Limb (tissue), 2 donors: ENCODE data around the gene RSRC1.
"Not testable (repeated sequence)": the region's sequence is repeated elsewhere in the genome, so short reads cannot be mapped to it uniquely, and the experiment has no call there.

Source experiments
- DNase-seq, 2 donors: peaks; one replicate each; pipeline ENCODE4 v3.0.0-alpha.2; 2016; ENCODE audit errors: extremely low spot score in 2 of 2

Gene RSRC1

DNA sequence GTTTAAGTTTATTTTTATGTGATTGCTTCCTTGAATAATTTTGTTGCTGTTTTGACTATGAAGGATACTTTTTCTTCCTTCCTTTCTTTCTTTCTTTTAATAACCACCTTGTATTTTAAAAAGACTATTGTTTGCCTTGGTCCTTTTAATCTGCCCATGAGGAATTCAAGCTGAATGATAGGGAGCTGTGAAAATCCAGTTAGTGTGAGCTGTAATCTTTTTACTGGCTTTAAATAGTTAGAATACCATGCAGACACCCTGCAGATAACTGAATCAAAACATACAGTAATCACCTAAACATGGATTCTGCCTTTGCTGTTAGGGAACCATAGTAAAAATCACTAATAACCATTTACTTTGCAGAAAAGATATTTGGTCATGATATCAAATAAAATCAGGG lies 110.7 kb downstream of the RSRC1 start:
- no peak for DNase-seq

DNA sequence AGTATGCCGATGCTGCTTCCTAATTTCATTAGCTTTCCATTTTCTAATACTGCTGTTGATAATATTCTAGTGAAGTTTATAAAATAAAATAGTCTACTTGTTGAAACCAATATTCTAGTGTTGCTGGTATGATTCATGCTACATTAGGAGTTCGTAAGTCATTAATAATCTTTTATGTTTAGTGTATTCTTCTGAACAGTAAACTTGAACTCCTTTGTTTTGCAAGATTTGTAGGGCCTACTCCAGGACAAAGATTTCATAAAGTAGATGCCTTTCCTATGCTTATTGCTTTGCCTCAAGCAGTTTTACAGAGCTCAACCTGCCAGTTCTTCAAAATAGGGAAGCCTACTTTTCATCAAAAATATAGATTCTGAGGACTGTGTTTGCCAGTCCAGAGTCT lies 111.5 kb downstream of the RSRC1 start:
- no peak for DNase-seq

DNA sequence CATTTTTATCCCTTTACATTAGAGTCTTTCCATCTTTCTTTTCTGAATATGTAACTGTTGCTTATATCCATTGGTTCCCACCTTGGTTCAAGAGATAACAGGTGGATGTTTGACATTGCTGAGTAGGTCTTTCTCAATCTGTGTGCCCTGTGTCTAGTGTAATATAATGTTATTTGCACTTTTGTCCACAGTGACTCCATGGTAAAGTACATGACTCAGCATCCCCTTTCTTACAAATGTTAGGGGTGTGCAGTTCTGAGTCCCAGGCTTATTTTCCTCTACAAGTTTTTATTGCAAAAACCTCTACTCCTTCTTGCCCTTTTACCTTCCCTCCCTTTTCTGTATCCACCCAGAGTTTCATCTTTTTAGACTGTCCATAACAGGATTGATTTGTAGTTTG lies 116.5 kb downstream of the RSRC1 start:
- DNase-seq: no peak

DNA sequence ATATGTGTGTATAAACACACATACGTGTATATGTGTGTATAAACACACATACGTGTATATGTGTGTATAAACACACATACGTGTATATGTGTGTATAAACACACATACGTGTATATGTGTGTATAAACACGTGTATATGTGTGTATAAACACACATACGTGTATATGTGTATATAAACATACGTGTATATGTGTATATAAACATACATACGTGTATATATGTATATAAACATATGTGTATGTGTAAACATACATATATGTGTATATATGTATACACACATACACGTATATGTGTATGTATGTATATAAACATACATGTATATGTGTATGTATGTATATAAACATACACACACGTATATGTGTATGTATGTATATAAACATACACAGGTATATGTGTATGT lies 119.1 kb downstream of the RSRC1 start:
- DNase-seq: not testable (repeated sequence)

DNA sequence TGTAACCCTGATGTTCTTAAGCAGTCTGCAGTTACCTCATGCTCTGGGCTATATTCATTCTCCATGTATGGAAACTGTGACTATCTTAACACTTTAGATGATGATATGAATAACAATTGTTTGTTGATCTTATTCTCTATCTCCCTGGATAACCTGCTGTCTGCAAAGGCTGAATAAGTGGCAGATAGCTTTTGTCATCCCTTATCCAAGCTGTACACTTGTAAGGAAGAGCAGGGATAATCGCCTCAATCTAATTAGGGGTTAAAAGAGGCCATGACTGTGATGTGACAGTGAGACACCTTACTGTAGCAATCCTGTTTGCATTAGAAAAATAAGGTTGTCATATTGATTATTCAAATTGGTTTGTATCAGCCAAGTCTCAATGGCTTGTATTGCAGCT lies 123.9 kb downstream of the RSRC1 start:
- no peak for DNase-seq

DNA sequence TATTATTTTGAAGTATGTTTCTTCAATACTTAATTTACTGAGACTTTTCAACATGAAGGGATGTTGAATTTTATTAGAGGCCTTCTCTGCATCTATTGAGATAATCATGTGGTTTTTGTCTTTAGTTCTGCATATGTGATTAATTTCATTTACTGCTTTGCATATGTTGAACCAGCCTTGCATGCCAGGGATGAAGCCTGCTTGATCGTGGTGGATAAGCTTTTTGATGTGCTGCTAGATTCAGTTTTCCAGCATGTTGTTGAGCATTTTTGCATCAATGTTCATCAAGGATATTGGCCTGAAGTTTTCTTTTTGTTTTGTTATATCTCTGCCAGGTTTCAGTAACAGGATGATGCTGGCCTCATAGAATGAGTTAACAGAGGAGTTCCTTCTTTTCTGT lies 134.4 kb downstream of the RSRC1 start:
- DNase-seq: no peak

DNA sequence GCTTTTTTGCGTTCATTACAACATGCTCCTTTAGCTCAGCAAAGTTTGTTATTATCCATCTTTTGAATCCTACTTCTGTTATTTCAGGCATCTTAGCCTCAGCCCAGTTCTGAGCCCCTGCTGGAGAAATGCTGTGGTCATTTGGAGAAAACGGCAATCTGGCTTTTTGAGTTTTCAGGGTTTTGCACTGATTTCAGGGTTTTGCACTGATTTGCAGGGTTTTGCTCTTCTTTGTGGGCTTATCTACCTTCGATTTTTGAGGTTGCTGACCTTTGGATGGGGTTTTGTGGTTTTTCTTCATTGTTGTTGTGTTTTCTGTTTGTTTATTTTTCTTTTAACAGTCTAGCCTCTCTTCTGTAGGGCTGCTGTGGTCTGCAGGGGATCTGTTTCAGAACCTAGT lies 137.4 kb downstream of the RSRC1 start:
- no peak for DNase-seq

DNA sequence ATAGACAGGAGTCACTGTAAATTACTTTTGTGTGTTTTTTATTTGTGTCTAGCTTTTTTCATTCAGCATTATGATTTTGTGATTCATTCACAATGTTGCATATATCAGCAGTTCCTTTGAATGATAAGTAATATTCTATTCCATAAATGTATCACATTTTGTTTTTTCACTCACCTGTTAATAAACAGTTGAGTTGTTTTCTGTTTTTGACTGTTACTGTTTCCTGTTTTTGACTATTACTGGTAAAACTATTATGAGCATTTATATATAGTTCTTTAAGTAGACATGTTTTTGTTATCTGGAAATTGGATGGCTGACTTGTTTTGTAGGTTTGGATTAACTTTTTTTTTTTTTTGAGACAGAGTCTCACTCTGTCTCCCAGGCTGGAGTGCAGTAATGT lies 138.4 kb downstream of the RSRC1 start:
- no peak for DNase-seq

DNA sequence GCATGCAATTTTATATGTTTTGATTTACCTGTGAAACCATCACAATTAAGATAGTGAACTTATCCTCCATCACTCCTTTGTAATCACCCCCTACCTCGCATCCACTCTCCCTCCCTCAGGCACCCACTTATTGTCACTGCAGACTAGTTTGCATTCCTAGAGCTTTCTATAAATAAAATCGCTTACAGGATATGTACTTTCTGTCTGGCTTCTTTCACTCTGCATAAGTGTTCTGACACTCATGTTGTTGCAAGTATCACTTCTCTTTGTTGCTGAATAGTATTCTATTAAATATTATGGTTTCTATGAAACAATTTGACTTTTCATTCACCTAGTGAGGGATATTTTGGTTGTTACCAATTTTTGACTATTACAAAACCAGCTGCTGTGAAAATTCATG lies 139.3 kb downstream of the RSRC1 start:
- no peak for DNase-seq

DNA sequence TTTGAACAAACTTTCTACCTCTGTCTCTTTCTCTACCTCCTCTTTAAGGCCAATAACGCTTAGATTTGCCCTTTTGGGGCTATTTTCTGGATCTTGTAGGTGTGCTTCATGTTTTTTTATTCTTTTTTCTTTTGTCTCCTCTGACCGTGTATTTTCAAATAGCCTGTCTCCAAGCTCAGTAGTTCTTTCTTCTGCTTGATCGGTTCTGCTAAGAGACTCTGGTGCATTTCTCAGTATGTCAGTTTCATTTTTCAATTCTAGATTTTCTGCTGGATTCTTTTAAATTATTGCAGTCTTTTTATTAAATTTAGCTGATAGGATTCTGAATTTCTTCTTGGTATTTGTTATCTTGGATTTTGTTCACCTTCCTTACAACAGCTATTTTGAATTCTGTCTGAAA lies 148.7 kb downstream of the RSRC1 start:
- DNase-seq: no peak

DNA sequence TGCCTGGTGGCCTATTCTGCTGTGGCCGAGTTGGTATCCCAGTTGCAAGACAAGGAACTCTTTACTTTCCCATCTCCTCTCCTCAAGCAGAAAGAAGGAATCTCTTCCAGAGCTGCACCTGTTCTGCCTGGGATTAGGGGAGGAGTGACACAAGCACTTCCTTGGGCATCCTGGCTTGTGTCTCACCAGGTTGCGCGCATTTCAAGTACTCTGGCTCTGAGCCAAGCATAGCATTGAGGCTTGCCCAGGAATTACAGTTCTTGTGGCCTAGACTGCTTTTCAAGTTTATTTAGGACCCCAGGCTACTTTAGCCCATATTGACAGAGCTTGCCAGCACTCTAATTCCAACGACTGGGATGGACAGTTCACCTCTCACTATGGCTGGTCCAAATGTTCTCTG lies 150.5 kb downstream of the RSRC1 start:
- no peak for DNase-seq

DNA sequence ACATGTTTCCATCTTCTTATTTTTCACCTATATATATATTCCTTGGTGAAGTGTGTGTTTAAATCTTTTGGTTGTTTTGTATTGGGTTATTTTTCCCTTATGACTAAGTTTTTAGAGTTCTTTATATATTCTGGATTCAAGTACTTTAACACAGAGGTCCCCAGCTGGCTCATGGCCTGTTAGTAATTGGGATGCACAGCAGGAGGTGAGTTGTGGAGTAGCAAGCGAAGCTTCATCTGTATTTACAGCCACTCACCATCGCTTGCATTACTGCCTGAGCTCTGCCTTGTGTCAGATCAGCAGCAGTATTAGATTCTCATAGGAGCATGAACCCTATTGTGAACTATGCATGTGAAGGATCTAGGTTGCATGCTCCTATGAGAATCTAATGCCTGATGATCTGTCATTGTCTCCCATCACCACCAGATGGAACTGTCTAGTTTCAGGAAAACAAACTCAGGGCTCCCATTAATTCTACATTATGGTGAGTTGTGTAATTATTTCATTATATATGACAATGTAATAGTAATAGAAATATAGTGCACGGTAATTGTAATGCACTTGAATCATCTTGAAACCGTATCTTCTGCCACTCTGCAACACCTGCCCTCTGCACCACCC lies 151.6 kb downstream of the RSRC1 start:
- DNase-seq: no peak

DNA sequence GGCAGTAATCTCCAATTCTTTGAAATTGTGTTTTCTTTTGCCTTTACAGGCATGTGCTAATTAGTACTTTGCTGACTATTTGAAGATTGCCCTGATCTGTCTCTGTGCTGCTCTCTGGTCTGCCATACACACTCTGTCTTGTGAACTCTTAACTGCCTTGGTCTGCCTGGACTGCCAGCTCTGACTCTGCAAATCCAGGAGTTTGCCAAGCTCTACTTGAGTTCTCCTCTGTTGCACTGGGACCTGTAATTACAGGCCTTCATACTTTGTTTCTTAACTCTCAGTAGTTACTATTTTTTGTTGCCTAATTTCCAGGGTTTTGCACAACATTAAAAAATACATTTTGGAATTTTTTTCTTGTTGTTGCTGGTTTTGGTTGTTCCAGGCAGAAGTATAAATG lies 155.0 kb downstream of the RSRC1 start:
- no peak for DNase-seq

DNA sequence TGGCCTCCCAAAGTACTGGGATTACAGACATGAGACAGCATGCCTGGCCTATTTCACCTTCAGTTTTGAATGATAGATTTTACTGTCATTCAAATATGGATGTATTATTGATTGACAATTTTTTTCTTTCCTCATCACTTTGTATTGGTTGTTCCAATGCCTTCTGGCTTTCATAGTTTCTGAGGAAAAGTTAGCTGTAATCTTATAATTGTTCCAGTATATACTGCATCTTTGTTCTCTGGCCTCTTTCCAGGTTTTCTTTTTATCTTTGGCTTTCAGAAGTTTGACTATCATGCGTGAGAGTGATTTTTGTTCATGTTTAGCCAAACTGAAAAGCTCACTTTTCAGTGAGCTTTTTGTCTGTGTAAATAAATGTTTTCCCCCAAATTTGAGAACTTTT lies 157.1 kb downstream of the RSRC1 start:
- DNase-seq: no peak

DNA sequence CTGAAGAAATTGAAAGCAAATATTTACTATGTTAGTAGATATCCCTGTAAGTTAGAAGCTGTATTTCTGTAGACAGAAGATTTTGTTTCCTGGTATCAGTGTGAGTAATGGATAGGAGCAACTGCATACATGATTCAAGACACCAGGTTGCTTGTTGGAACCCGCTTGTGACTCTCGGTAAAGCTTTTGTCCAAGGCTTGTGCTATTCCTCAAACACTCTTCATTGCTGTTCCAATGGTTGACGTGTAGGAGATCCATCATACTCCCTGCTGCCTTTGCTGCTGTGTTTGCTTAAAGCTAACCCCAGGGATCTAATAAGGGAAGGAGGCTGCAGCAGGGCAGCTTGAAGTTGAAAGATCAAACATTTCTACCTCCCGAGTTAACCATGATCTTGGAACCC lies 160.1 kb downstream of the RSRC1 start:
- no peak for DNase-seq

DNA sequence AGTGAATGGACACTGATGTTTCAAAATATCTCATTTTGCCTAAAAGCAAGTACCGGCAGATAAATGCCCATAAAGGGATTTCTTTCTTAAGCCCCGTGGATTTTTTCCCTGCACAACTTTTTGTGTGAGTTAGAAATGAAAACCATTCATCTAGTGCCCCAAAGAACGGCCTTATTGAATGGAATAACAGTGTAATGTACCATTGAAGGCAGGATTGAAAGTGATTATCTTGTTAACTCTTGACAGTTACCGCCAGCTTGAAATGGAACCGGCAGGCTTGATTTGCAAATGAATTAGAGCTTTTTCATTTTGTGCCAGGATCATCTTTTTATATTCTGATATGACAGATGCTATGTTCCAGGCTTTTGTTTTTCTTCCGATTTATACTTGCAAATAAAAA lies 162.2 kb downstream of the RSRC1 start:
- DNase-seq: no peak

DNA sequence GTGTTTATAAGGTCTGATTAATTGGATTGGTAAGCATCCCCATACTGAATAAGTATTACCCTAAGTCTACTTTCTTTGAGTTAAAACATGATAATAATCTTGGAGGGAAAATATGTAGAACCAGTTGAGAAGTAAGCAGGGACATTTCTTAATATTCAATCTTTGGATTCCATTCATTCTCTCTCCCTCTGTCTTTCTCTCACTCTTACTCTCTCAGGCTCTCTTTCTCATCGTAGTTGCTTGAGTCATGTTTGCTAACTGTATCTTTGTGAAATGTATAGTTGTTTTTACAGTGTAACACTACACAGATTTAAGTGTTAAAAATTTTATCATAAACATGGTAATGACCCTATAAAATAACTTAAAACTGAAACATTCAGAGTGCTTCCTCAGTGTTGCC lies 163.8 kb downstream of the RSRC1 start:
- DNase-seq: no peak

DNA sequence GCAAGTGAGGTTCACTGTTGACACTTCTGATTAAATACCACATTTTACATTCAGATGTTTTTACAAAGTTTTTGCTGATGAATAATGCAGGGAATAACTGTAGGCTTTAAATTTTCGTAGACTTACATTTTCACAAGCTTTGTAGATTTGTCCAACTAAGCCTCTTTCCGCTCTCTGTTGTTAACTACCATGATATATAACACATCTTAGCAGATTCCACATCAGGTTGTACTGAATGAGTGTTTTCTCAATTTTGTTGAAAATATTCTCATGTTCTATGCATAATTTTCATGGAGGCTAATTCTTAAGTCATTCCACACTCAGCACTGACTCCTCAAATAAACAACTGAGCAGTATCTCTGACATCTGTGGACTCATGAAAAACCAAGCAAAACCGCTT lies 168.3 kb downstream of the RSRC1 start:
- no peak for DNase-seq

DNA sequence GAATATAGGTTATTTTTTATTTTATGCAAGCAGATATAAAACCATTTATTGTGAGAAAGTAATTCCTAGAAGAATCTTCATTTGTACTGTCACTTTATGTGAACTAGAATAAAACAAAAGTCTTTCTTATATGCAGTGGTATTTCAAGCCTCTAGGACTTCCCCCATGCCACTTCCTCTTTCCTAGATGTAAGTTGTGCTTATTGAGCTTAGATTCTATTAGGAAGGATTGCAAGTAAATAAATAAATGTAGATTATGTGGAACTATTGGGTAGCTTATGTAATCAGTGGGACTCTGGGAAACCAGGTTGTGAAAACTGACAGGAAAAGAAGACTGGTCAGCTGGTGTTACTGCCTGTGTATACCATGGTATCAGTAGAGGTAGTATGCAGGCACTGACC lies 169.7 kb downstream of the RSRC1 start:
- no peak for DNase-seq

DNA sequence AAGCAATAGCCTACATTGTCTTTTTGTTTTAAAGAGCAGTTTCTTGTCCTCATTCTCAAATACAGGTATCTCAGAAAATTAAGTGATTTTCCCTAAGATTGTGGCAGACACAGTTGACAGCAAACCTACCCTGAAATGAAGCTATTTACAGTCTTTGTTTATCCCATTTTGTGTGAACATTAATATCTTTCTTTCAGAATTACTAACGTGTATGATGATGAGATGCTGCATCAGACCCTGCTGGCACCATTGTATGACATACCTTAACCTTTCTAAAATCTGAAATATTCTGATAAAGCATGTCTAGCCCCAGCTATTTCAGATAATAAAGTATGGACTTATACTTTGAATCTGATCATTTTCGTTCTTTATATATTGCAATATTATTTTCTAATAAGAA lies 185.9 kb downstream of the RSRC1 start:
- DNase-seq: no peak

DNA sequence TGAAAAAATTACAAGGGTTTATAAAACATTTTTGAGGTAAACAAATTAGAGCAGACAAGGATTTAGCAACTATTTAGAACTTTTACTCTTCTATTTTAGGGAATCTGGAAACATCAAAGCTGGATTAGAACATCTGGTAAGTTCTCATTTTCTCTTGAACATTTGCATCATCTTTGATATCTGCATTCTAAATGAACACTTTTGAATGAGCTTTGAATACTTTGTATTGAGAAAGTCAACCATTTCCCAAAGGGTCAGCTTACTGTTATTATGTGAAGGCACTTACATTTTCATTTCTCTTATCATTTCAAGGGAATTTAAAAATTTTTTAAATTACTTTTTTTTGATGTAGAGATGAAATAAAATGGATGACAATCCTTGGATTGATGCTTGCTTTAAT lies 188.1 kb downstream of the RSRC1 start:
- DNase-seq: no peak

DNA sequence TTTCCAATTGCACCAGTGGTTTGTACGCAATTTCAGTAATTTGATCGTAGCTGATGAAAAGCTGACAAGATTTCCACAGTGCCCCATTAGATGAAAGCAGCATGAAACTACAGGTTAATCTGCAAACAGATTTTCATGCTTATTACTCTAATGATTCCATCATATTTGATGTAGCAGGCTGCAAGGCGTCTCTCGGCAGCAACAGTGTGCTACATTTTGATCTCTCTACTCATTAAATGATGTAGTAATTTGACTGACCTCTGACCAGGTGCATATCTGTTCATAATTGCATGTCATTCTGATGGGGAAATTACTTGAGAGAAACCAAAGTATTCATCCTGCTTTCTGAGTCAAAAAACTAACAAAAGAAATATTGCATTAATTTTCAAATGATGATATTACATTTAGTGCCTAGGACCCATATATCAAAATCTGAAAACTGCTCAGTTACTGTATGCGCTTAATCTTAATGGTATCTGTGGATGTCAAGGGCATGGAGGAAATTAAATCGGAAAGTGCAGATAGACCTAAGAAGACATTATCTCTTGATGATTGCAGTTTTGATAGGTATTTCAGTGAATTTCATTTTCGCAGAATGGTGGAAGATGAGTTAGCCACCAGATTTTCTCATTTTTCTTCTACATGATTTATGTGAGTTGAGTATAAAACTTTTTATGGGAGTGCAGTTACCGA lies 198.5 kb downstream of the RSRC1 start:
- no peak for DNase-seq

DNA sequence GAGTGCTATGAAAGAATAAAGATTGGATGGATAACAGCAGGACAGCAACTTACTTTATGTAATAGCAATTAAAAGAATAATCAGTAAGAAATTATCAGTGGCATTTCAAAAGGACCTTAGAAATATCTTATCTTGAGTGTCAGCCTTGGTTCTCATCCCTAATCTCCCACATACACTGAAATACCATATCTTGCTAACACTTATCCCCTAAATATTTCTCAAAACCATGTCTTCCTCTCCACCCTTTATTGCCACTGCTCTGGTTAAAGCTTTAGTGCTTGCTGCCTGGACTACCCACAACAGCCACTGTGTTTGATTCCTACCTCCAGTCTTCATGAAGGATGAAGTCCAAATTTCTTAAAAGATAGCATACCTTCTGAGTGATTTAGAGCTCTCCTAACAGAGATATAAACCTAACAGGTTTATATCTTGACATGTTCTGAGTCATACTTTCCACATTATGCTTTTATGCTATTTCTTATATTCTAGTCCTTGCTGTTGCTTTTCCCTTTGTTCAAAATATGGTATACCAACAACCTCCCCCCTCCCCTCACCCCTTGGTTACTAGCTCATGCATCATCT lies 202.8 kb downstream of the RSRC1 start:
- DNase-seq: no peak
